Astrocyte (in vitro differentiated cells and primary cell): Measurements from ENCODE around the gene UBE2E2.

Experiments
- EZH2 ChIP-seq: IDR thresholded peaks from 2 replicates; pipeline ENCODE4 v1.6.1; 2012; ENCODE audit warnings: mild to moderate bottlenecking, low read length, inconsistent platforms; ENCODE audit not compliant: insufficient read depth
- TF ChIP-seq, protein P1 (sequence below): IDR thresholded peaks from 2 replicates; pipeline ENCODE4 v1.5.1; 2011; ENCODE audit warnings: low read depth, mild to moderate bottlenecking, inconsistent platforms, low read length, moderate library complexity; ENCODE audit not compliant: insufficient read depth

DNA sequence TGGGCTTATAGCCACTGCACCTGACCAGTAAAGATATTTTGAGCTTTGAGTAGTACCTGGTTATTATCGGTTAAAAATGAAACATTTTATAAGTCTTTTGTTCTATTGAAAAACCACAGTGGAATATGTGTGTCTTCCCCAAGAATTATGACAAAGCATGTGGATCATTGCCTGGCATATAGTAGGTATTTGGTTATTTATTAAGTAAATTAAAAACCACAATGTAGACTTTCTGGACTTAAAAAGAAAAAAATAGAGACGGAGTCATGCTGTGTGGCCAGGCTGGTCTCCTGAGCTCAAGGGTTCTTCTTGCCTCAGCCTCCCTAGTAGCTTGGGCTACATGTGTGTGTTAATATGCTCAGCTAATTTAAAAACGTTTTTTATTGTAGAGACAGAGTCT lies 43.5 kb downstream of the UBE2E2 start:
- TF ChIP-seq, protein P1, sequence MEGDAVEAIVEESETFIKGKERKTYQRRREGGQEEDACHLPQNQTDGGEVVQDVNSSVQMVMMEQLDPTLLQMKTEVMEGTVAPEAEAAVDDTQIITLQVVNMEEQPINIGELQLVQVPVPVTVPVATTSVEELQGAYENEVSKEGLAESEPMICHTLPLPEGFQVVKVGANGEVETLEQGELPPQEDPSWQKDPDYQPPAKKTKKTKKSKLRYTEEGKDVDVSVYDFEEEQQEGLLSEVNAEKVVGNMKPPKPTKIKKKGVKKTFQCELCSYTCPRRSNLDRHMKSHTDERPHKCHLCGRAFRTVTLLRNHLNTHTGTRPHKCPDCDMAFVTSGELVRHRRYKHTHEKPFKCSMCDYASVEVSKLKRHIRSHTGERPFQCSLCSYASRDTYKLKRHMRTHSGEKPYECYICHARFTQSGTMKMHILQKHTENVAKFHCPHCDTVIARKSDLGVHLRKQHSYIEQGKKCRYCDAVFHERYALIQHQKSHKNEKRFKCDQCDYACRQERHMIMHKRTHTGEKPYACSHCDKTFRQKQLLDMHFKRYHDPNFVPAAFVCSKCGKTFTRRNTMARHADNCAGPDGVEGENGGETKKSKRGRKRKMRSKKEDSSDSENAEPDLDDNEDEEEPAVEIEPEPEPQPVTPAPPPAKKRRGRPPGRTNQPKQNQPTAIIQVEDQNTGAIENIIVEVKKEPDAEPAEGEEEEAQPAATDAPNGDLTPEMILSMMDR, result no peak
- no peak for TF ChIP-seq EZH2
